ENCODE results near the gene ARHGAP6. TPM values are rescaled to one million over a fixed set of nuclear protein-coding genes. Genes with fewer than 3 reads are reported as not detected.

ARHGAP6 gene
- total and polyA plus RNA-seq, 2 experiments from 2014 or later, result 0.26 to 0.59 TPM

DNA sequence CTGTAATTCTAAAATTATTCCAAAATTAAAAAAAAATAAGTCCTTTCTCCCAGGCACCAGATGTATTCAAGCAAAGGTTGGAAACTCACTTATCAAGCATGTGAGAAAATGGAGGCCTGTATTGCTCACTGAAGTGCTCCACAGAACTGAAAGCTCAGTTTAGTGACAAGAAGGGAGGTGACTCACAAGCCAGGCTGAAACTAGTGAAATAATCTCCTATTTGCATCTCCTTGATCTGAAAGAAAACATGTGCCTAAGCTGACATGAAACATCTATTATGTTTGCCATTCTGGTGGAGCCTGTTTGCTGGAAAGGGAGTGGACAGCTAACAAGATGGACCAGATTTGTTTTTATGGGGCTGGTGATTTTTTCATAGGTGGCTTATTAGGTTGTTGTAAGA lies 426.5 kb downstream of the ARHGAP6 start:
- H3F3A ChIP-seq (replicated peaks; ENCODE audit: low read depth), result no peaks in the 10 kb centered on the region

More for the DNA sequence above, 426.5 kb downstream of the ARHGAP6 start:
- no peak overlapping the region for H3K27ac ChIP-seq (ENCODE audit: low read depth)
- H3K27me3 ChIP-seq (ENCODE audit: insufficient read depth), result no peaks in the 10 kb centered on the region
- H4K20me1 ChIP-seq (replicated peaks; ENCODE audit: insufficient read depth), result no peaks in the 10 kb centered on the region
- no peaks in the 10 kb centered on the region for H3K36me3 Mint-ChIP-seq (ENCODE audit: low read depth)
- H3K79me2 ChIP-seq (replicated peaks; ENCODE audit: insufficient read depth), result no peaks in the 10 kb centered on the region
- no peak for ATAC-seq
- H3K4me3 Mint-ChIP-seq, result no peak overlapping the region
- H3K36me3 ChIP-seq (ENCODE audit: insufficient read depth), result no peaks in the 10 kb centered on the region
- no peaks in the 10 kb centered on the region for H3K27me3 Mint-ChIP-seq (ENCODE audit: insufficient read depth, low read depth, poor library complexity)
- no peak overlapping the region for H3K27ac Mint-ChIP-seq
- TF ChIP-seq, protein P1, sequence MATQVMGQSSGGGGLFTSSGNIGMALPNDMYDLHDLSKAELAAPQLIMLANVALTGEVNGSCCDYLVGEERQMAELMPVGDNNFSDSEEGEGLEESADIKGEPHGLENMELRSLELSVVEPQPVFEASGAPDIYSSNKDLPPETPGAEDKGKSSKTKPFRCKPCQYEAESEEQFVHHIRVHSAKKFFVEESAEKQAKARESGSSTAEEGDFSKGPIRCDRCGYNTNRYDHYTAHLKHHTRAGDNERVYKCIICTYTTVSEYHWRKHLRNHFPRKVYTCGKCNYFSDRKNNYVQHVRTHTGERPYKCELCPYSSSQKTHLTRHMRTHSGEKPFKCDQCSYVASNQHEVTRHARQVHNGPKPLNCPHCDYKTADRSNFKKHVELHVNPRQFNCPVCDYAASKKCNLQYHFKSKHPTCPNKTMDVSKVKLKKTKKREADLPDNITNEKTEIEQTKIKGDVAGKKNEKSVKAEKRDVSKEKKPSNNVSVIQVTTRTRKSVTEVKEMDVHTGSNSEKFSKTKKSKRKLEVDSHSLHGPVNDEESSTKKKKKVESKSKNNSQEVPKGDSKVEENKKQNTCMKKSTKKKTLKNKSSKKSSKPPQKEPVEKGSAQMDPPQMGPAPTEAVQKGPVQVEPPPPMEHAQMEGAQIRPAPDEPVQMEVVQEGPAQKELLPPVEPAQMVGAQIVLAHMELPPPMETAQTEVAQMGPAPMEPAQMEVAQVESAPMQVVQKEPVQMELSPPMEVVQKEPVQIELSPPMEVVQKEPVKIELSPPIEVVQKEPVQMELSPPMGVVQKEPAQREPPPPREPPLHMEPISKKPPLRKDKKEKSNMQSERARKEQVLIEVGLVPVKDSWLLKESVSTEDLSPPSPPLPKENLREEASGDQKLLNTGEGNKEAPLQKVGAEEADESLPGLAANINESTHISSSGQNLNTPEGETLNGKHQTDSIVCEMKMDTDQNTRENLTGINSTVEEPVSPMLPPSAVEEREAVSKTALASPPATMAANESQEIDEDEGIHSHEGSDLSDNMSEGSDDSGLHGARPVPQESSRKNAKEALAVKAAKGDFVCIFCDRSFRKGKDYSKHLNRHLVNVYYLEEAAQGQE (IDR thresholded peaks at IDR 0.05; ENCODE audit: unreplicated experiment), result no peak
- no peak for TF ChIP-seq JUNB (IDR thresholded peaks at IDR 0.05; ENCODE audit: unreplicated experiment)
- TF ChIP-seq ETS1 (IDR thresholded peaks at IDR 0.05), result no peak
- no peak for TF ChIP-seq STAT1 (IDR thresholded peaks at IDR 0.05; ENCODE audit: unreplicated experiment)
- TF ChIP-seq ZNF114 (CRISPR knock-in tag; IDR thresholded peaks at IDR 0.05), result no peak
- no peak for TF ChIP-seq POLR2AphosphoS5 (IDR thresholded peaks at IDR 0.05; ENCODE audit: low read depth)
- no peak for TF ChIP-seq CTCF (conservative IDR thresholded peaks at IDR 0.05; ENCODE audit: low read depth in 2 of 2)
- TF ChIP-seq CREB1 (CRISPR knock-in tag; IDR thresholded peaks at IDR 0.05; ENCODE audit: low read depth), result no peak
- no peak for TF ChIP-seq NANOG (IDR thresholded peaks at IDR 0.05; ENCODE audit: borderline replicate concordance)
- TF ChIP-seq EZH2phosphoT487 (IDR thresholded peaks at IDR 0.05; ENCODE audit: unreplicated experiment), result no peak
- TF ChIP-seq, protein P2, sequence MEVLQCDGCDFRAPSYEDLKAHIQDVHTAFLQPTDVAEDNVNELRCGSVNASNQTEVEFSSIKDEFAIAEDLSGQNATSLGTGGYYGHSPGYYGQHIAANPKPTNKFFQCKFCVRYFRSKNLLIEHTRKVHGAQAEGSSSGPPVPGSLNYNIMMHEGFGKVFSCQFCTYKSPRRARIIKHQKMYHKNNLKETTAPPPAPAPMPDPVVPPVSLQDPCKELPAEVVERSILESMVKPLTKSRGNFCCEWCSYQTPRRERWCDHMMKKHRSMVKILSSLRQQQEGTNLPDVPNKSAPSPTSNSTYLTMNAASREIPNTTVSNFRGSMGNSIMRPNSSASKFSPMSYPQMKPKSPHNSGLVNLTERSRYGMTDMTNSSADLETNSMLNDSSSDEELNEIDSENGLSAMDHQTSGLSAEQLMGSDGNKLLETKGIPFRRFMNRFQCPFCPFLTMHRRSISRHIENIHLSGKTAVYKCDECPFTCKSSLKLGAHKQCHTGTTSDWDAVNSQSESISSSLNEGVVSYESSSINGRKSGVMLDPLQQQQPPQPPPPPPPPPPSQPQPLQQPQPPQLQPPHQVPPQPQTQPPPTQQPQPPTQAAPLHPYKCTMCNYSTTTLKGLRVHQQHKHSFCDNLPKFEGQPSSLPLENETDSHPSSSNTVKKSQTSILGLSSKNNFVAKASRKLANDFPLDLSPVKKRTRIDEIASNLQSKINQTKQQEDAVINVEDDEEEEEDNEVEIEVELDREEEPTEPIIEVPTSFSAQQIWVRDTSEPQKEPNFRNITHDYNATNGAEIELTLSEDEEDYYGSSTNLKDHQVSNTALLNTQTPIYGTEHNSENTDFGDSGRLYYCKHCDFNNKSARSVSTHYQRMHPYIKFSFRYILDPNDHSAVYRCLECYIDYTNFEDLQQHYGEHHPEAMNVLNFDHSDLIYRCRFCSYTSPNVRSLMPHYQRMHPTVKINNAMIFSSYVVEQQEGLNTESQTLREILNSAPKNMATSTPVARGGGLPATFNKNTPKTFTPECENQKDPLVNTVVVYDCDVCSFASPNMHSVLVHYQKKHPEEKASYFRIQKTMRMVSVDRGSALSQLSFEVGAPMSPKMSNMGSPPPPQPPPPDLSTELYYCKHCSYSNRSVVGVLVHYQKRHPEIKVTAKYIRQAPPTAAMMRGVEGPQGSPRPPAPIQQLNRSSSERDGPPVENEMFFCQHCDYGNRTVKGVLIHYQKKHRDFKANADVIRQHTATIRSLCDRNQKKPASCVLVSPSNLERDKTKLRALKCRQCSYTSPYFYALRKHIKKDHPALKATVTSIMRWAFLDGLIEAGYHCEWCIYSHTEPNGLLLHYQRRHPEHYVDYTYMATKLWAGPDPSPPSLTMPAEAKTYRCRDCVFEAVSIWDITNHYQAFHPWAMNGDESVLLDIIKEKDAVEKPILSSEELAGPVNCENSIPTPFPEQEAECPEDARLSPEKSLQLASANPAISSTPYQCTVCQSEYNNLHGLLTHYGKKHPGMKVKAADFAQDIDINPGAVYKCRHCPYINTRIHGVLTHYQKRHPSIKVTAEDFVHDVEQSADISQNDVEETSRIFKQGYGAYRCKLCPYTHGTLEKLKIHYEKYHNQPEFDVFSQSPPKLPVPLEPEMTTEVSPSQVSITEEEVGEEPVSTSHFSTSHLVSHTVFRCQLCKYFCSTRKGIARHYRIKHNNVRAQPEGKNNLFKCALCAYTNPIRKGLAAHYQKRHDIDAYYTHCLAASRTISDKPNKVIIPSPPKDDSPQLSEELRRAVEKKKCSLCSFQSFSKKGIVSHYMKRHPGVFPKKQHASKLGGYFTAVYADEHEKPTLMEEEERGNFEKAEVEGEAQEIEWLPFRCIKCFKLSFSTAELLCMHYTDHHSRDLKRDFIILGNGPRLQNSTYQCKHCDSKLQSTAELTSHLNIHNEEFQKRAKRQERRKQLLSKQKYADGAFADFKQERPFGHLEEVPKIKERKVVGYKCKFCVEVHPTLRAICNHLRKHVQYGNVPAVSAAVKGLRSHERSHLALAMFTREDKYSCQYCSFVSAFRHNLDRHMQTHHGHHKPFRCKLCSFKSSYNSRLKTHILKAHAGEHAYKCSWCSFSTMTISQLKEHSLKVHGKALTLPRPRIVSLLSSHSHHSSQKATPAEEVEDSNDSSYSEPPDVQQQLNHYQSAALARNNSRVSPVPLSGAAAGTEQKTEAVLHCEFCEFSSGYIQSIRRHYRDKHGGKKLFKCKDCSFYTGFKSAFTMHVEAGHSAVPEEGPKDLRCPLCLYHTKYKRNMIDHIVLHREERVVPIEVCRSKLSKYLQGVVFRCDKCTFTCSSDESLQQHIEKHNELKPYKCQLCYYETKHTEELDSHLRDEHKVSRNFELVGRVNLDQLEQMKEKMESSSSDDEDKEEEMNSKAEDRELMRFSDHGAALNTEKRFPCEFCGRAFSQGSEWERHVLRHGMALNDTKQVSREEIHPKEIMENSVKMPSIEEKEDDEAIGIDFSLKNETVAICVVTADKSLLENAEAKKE (CRISPR knock-in tag; IDR thresholded peaks at IDR 0.05), result no peak
- TF ChIP-seq ZNF331 (CRISPR knock-in tag; IDR thresholded peaks at IDR 0.05; ENCODE audit: low read depth), result no peak
- TF ChIP-seq EZH2 (IDR thresholded peaks at IDR 0.05; ENCODE audit: low read depth, unreplicated experiment), result no peak
- H3K4me1 Mint-ChIP-seq, result no peaks in the 10 kb centered on the region
- H3K9me2 ChIP-seq (ENCODE audit: insufficient read depth), result no peaks in the 10 kb centered on the region
- H3K4me2 ChIP-seq, result no peak overlapping the region
- H2AFZ ChIP-seq, result no peak overlapping the region
- no peak overlapping the region for H3K4me3 ChIP-seq
- no peaks in the 10 kb centered on the region; the same call in 2 of the 3 replicates for H3K9me3 Mint-ChIP-seq
- DNase-seq (ENCODE audit: low spot score), result no peak
- H3K4me1 ChIP-seq (ENCODE audit: insufficient read depth), result no peaks in the 10 kb centered on the region
